Measurements from ENCODE around the gene TCEA2.

DNA sequence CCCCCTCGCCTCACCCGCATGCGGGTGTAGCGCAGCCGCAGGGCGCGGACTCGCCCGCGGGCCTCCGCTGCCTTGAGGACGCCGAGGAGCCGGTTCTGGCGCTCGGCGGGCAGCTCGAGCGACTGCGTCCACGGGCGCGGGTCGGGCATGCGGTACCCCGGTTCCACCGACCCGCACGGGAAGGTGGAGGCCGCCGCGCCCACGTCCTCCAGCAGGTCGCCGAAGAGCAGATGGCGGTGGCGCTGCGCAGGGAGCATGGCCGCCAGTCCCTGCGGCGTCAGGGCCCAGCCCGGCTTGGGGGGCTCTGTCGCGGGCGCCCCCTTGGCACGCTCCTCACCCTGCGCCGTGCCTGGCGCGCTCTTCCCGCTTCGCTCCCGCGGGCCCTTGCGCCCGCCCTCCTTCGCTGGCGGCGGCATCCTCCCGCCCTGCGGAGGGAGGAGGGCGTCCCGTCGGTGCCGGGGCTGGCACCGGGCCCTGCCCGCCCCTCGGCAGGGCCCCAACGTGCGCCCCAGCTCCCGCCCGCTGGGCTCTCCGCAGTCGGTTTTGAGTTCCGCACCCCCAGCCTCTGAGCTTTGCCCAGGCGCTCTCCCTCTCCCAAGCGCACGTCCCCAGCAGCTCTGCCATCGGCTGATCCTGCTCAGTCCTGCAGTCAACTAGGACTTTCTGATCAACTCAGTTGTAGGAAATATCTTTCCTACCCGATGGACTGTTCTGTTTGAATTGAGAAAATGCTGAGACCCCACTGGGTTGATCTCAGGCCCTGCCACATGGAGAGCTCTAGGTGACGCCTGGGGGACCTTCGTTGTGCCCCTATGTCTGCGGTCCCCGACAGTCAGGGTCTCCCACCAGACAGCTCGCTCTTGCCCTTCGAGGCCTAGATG is 21.0 kb downstream of the TCEA2 start, which contains the start of gene LKAAEAR1:
- TF ChIP-seq, protein P1, sequence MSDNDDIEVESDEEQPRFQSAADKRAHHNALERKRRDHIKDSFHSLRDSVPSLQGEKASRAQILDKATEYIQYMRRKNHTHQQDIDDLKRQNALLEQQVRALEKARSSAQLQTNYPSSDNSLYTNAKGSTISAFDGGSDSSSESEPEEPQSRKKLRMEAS (IDR thresholded peaks at IDR 0.05), result no peak
- TF ChIP-seq EGR1 (IDR thresholded peaks at IDR 0.05) (no peak), TCF12 (IDR thresholded peaks at IDR 0.05; ENCODE audit: low read depth) (no peak), EP300 (IDR thresholded peaks at IDR 0.05; ENCODE audit: borderline replicate concordance) (no peak), RAD21 (IDR thresholded peaks at IDR 0.05; ENCODE audit: low read depth) (no peak)

Measured in Ishikawa (cell line).